Lung (tissue), 12 donors: ENCODE data around the gene ELP5. TPM values are rescaled to one million over a fixed set of nuclear protein-coding genes. Genes with fewer than 3 reads are reported as not detected.

ENCODE experiments used
- ATAC-seq: fragments of 200-7000 bp; cut with Tn5 transposase; one replicate; pipeline ENCODE4 v1.9.1; 2020; ENCODE audit warnings: moderate number of reproducible peaks; ENCODE audit not compliant: insufficient read depth, low FRiP score
- DNase-seq, 3 donors: peaks; one replicate each; pipeline ENCODE4 v3.0.0-alpha.2; 2013 to 2017
- H3K27ac ChIP-seq, 2 donors: one replicate each; pipeline ENCODE4 v1.5.1; 2013; ENCODE audit warnings: mild to moderate bottlenecking in 2 of 2, moderate library complexity in 2 of 2, control low read depth in 1 of 2, inconsistent platforms in 1 of 2, low read depth in 1 of 2, low read length in 1 of 2
- H3K27me3 ChIP-seq, 3 donors: one replicate each; pipeline ENCODE4 v1.5.1; 2013; ENCODE audit warnings: low read length in 2 of 3; ENCODE audit not compliant: control insufficient read depth in 3 of 3, insufficient read depth in 3 of 3
- H3K36me3 ChIP-seq, 4 donors: one replicate each; pipeline ENCODE4 v1.5.1; 2013; ENCODE audit warnings: low read length in 4 of 4, mild to moderate bottlenecking in 1 of 4, moderate library complexity in 1 of 4; ENCODE audit not compliant: control insufficient read depth in 4 of 4, insufficient read depth in 4 of 4
- H3K4me1 ChIP-seq, 5 donors: one replicate each; pipeline ENCODE4 v1.5.1; 2013; ENCODE audit warnings: low read length in 5 of 5, mild to moderate bottlenecking in 2 of 5, moderate library complexity in 1 of 5; ENCODE audit not compliant: control insufficient read depth in 5 of 5, insufficient read depth in 5 of 5
- H3K4me3 ChIP-seq: one replicate; pipeline ENCODE4 v1.5.1; 2013; ENCODE audit warnings: mild to moderate bottlenecking, control low read depth, moderate library complexity
- H3K9ac ChIP-seq, 2 donors: one replicate each; pipeline ENCODE4 v1.5.1; 2013; ENCODE audit warnings: low read length in 2 of 2, control low read depth in 1 of 2; ENCODE audit not compliant: insufficient read depth in 1 of 2
- H3K9me3 ChIP-seq, 4 donors: one replicate each; pipeline ENCODE4 v1.5.1; 2013; ENCODE audit warnings: low read length in 3 of 4, mild to moderate bottlenecking in 1 of 4, moderate library complexity in 1 of 4; ENCODE audit not compliant: control insufficient read depth in 4 of 4, insufficient read depth in 3 of 4
- CTCF ChIP-seq: IDR thresholded peaks from 2 replicates; pipeline ENCODE4 v1.5.1; 2012; ENCODE audit warnings: mild to moderate bottlenecking; ENCODE audit errors: control extremely low read depth, extremely low read depth
- WGBS, 2 donors: extraction: QIAGEN DNeasy Blood & Tissue Kit; methylation state at CpG; one replicate each; pipeline ENCODE4 v1.1.7; 2013; 5-methylcytosine and 5-hydroxymethylcytosine counted together
- polyA plus RNA-seq, 2 donors: library from polyadenylated mRNA; stranded (reverse); fragments of 200-250 nt; gene quantifications; one replicate each; pipeline ENCODE4 v1.2.1, GENCODE V29; 2013
- total RNA-seq, 2 donors: library from RNA; depleted of rRNA in 1 of 2; stranded (reverse); fragments of >200 nt in 1 of 2; gene quantifications; one replicate each; pipeline ENCODE4 v1.2.1, GENCODE V29; 2014 to 2021
- donor health status: control.
- donor health status: control.
- donor health status: Bipolar disorder and iron deficiency.
- donor health status: healthy.
- donor health status: DM: yes; HTN: yes; CAD: no.

Gene ELP5
- total and polyA plus RNA-seq, 4 donors: 19.8 to 63.2 (median 36.6) TPM

GRCh38 chr17:7226721-7227710, 25.0 kb upstream of the ELP5 start:
- H3K9me3 ChIP-seq: no peaks in the 10 kb centered on the region
- H3K27ac ChIP-seq: no peak overlapping the region
- no peak overlapping the region for H3K4me3 ChIP-seq
- no peaks in the 10 kb centered on the region for H3K27me3 ChIP-seq
- peaks cover 5 to 75% (median 42%) of the 10 kb centered on the region in 4 donors for H3K36me3 ChIP-seq
- no peak for DNase-seq
- 94 to 95% methylated on average over 31 of the region's 31 CpGs for WGBS, 2 donors
- no peak overlapping the region for H3K9ac ChIP-seq
- H3K4me1 ChIP-seq: peaks cover 0 to 3% (median 1%) of the 10 kb centered on the region in 5 donors
- TF ChIP-seq CTCF: no peak
- ATAC-seq: no peak

DNA sequence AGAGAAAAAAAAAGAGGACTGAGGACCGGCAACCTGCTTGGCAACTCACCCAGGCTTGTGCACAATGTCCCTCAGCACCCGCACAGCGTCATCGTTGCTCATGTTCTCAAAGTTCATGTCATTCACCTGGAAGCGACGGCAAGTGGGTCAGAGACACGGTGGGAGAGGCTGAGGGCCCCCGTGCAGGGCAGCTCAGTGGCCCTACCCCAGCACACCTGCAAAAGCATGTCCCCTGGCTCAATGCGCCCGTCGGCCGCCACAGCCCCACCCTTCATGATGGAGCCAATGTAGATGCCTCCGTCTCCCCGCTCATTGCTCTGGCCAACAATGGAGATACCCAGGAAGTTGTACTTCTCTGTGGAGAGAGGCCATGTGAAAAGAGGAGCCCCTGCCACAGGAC, 23.1 kb upstream of the ELP5 start:
- H3K36me3 ChIP-seq: peaks cover 0 to 57% (median 33%) of the 10 kb centered on the region in 4 donors
- no peak for DNase-seq
- no peak for TF ChIP-seq CTCF
- ATAC-seq: no peak
- H3K27ac ChIP-seq: no peak overlapping the region
- H3K9ac ChIP-seq: no peak overlapping the region
- WGBS, 2 donors: 92 to 97% methylated on average over 14 of the region's 14 CpGs
- no peaks in the 10 kb centered on the region for H3K9me3 ChIP-seq
- H3K4me3 ChIP-seq: no peak overlapping the region
- H3K4me1 ChIP-seq: peaks cover 0 to 13% (median 4%) of the 10 kb centered on the region in 5 donors
- H3K27me3 ChIP-seq: no peaks in the 10 kb centered on the region

- H3K36me3 ChIP-seq: peaks cover 0 to 51% (median 33%) of the 10 kb centered on the region in 4 donors
- DNase-seq: no peak
- 96% methylated on average over 19 of the region's 19 CpGs for WGBS, 2 donors
- no peak overlapping the region for H3K9ac ChIP-seq
- no peak for ATAC-seq
- TF ChIP-seq CTCF: no peak
- no peaks in the 10 kb centered on the region for H3K9me3 ChIP-seq
- H3K27me3 ChIP-seq: no peaks in the 10 kb centered on the region
- peaks cover 0 to 13% (median 4%) of the 10 kb centered on the region in 5 donors for H3K4me1 ChIP-seq
- no peak overlapping the region for H3K4me3 ChIP-seq
- H3K27ac ChIP-seq: no peak overlapping the region
Measured at GRCh38 chr17:7229504-7229903, 22.5 kb upstream of the ELP5 start.
